Endothelial cell of umbilical vein (primary cell): ENCODE results near the gene ADD2.

Experiments used
- EZH2 ChIP-seq: IDR thresholded peaks from 2 replicates; pipeline ENCODE4 v1.6.1; 2012; ENCODE audit warnings: borderline replicate concordance, low read depth, mild to moderate bottlenecking, moderate library complexity, low read length, inconsistent platforms; ENCODE audit not compliant: severe bottlenecking
- FOS ChIP-seq: IDR thresholded peaks from 2 replicates; pipeline ENCODE4 v1.6.1; 2011; ENCODE audit warnings: mild to moderate bottlenecking, low read length, moderate library complexity, borderline replicate concordance; ENCODE audit not compliant: insufficient read depth
- JUN ChIP-seq: IDR thresholded peaks from 2 replicates; pipeline ENCODE4 v1.6.1; 2011; ENCODE audit warnings: borderline replicate concordance, low read depth; ENCODE audit not compliant: insufficient read length, insufficient read depth
- POLR2A ChIP-seq: IDR thresholded peaks from 2 replicates; pipeline ENCODE4 v1.6.1; 2012; ENCODE audit warnings: low read depth, mild to moderate bottlenecking, control low read depth, low read length
- POLR2AphosphoS5 ChIP-seq: IDR thresholded peaks from 2 replicates; pipeline ENCODE4 v1.6.1; 2012; ENCODE audit warnings: low read depth, mild to moderate bottlenecking, control low read depth, low read length, moderate library complexity; ENCODE audit not compliant: insufficient read depth
- TF ChIP-seq, protein P1 (sequence below): IDR thresholded peaks from 2 replicates; pipeline ENCODE4 v1.6.1; 2011; ENCODE audit not compliant: insufficient read depth, insufficient read length
- TF ChIP-seq, protein P2 (sequence below), 2 donors: IDR thresholded peaks; 1 replicate in 1 of 2; 2 replicates in 1 of 2; pipeline ENCODE4 v1.5.1; 2011; ENCODE audit warnings: low read length in 2 of 2, mild to moderate bottlenecking in 2 of 2, moderate library complexity in 2 of 2, control low read depth in 1 of 2, inconsistent platforms in 1 of 2, low read depth in 1 of 2; ENCODE audit not compliant: insufficient read depth in 1 of 2; ENCODE audit errors: extremely low read depth in 1 of 2

DNA sequence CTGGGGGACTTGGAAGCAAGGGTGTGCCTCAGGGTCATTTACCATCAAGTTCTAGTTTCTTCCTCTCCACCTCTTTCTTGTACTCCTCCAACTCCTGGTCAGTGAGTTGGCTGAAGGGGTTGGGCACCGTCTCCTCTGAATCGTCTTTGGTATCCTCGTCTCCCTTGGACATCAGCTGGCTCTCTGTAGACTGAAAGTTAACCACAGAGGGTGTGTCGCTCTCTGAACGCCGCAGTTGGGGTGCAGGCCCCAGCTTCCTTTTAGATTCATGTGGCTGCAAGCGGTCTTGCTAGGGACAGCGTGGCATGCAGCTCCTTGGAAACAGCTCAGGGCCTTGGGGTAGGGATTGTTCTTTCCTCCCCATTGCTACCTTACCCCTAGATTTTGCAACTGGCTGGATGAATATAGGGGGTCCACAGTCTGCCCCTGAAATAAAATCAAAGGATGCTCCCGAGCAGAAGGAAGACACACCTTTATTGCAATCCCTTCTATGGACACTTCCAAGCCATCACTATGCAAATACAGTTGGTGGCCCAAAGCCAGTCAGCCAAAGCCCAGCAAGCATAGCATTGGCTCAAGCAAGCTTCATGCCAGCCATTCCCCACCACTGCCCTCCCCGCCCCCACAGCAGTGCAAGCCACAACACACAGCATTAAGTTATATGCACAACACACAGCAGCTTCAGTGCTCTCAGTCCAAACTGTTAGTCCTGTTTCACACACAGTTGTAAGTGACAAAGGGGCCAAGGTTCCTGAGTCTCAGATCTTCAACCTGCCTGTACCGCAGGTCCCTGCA is 93.2 kb downstream of the ADD2 start:
- TF ChIP-seq, protein P1, sequence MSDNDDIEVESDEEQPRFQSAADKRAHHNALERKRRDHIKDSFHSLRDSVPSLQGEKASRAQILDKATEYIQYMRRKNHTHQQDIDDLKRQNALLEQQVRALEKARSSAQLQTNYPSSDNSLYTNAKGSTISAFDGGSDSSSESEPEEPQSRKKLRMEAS = no peak
- TF ChIP-seq, protein P2, sequence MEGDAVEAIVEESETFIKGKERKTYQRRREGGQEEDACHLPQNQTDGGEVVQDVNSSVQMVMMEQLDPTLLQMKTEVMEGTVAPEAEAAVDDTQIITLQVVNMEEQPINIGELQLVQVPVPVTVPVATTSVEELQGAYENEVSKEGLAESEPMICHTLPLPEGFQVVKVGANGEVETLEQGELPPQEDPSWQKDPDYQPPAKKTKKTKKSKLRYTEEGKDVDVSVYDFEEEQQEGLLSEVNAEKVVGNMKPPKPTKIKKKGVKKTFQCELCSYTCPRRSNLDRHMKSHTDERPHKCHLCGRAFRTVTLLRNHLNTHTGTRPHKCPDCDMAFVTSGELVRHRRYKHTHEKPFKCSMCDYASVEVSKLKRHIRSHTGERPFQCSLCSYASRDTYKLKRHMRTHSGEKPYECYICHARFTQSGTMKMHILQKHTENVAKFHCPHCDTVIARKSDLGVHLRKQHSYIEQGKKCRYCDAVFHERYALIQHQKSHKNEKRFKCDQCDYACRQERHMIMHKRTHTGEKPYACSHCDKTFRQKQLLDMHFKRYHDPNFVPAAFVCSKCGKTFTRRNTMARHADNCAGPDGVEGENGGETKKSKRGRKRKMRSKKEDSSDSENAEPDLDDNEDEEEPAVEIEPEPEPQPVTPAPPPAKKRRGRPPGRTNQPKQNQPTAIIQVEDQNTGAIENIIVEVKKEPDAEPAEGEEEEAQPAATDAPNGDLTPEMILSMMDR (IDR thresholded peaks at IDR 0.05; ENCODE audit: extremely low read depth in 1 of 2, insufficient read depth in 1 of 2, low read depth in 1 of 2, low read length in 2 of 2) = no peak
- TF ChIP-seq EZH2 (no peak), JUN (no peak), POLR2AphosphoS5 (no peak), POLR2A (no peak), FOS (no peak)
